K562 (cell line): Measurements from ENCODE around the gene GATA2. TPM values are rescaled to one million over a fixed set of nuclear protein-coding genes. Genes with fewer than 3 reads are reported as not detected.

Experiments used
- CUX1 ChIP-seq: fragments of 200-800 bp; sonication (Bioruptor generic); IDR thresholded peaks from 2 replicates; pipeline ENCODE4 v1.6.1; 2016; ENCODE audit warnings: missing genetic modification characterization, missing compliant biosample characterization
- MGA ChIP-seq: fragments of 450-650 bp; IDR thresholded peaks from 2 replicates; pipeline ENCODE4 v1.6.1; 2016; ENCODE audit warnings: mild to moderate bottlenecking, moderate library complexity
- NCOA6 ChIP-seq: fragments of 450-650 bp; IDR thresholded peaks from 2 replicates; pipeline ENCODE4 v1.6.1; 2017; ENCODE audit warnings: mild to moderate bottlenecking
- ZBTB2 ChIP-seq: fragments of 450-650 bp; IDR thresholded peaks from 2 replicates; pipeline ENCODE4 v1.6.1; 2016; ENCODE audit warnings: antibody characterized with exemption
- ZNF398 ChIP-seq: fragments of 250-450 bp; sonication (Bioruptor Pico); IDR thresholded peaks from 2 replicates; pipeline ENCODE4 v1.8.0; 2021; ENCODE audit warnings: moderate library complexity, mild to moderate bottlenecking, inconsistent platforms
- polyA plus RNA-seq, 8 experiments: library from polyadenylated mRNA; depleted of rRNA in 4 of 8; stranded (reverse) in 5 of 8; unstranded in 3 of 8; fragments of >200 nt; fragmentation: Nextera tagmentation in 2 of 8; fragmentation: Illumina TruSeq in 1 of 8; extraction: Ambion mirVana in 2 of 8; extraction: Trizol in 1 of 8; gene quantifications; 2 replicates each; pipeline versions ENCODE4 v1.2.1 to v1.2.3, GENCODE V29; 2011 to 2014; ENCODE audit warnings: inconsistent platforms in 1 of 8, missing spikeins in 1 of 8
- total RNA-seq, 7 experiments: library from RNA; depleted of rRNA in 6 of 7; stranded (reverse); fragments of >200 nt in 6 of 7; fragmentation: Illumina TruSeq in 2 of 7; extraction: Trizol in 2 of 7; gene quantifications; 2 replicates each; pipeline versions ENCODE4 v1.2.1 to v1.2.3, GENCODE V29; 2011 to 2021; ENCODE audit warnings: low replicate concordance in 1 of 7

Gene GATA2
- total and polyA plus RNA-seq, 9 of the 15 experiments (the other 6 are each of a cell fraction or from before 2014, with no cell fraction given): 8.5 to 218 (median 50.8) TPM

GRCh38 chr3:128497305-128498126 lies 4.5 kb upstream of the GATA2 start (continued):
- TF ChIP-seq MGA: peak; percentile 78
- TF ChIP-seq NCOA6: no peak
- no peak for TF ChIP-seq ZNF398 (CRISPR knock-in tag)
- TF ChIP-seq CUX1 (CRISPR knock-in tag): no peak
- no peak for TF ChIP-seq ZBTB2
